GM23338 (cell line): ENCODE results near the gene BCL2A1. TPM values are rescaled to one million over a fixed set of nuclear protein-coding genes. Genes with fewer than 3 reads are reported as not detected.

Experiments
- ATAC-seq: fragments of 200-7000 bp; cut with Tn5 transposase; 3 replicates; pipeline ENCODE4 v1.9.1; 2020
- DNase-seq: peaks from one replicate; pipeline ENCODE4 v3.0.0-alpha.2; 2015; ENCODE audit warnings: low spot score
- H2AFZ ChIP-seq: fragments of 200-600 bp; sonication (generic); 2 replicates; pipeline ENCODE4 v1.8.0; 2016; ENCODE audit warnings: antibody characterized with exemption, mild to moderate bottlenecking, moderate library complexity
- H3F3A ChIP-seq: fragments of 200-600 bp; sonication (generic); replicated peaks from 2 replicates; pipeline ENCODE4 v1.8.0; 2017; ENCODE audit warnings: antibody characterized with exemption, mixed run types, low read depth
- H3K27ac ChIP-seq: fragments of 200-600 bp; sonication (generic); 2 replicates; pipeline ENCODE4 v1.6.1; 2016; ENCODE audit warnings: low read depth
- H3K27me3 ChIP-seq: fragments of 200-600 bp; sonication (generic); 2 replicates; pipeline ENCODE4 v1.8.0; 2016; ENCODE audit warnings: mild to moderate bottlenecking, mixed run types, moderate library complexity; ENCODE audit not compliant: insufficient read depth
- H3K36me3 ChIP-seq: fragments of 200-600 bp; sonication (generic); 2 replicates; pipeline ENCODE4 v1.8.0; 2016; ENCODE audit warnings: mild to moderate bottlenecking; ENCODE audit not compliant: insufficient read depth
- H3K4me1 ChIP-seq: fragments of 200-600 bp; sonication (generic); 2 replicates; pipeline ENCODE4 v1.8.0; 2016; ENCODE audit warnings: mild to moderate bottlenecking, moderate library complexity; ENCODE audit not compliant: insufficient read depth
- H3K4me2 ChIP-seq: fragments of 200-600 bp; sonication (generic); 2 replicates; pipeline ENCODE4 v1.7.1; 2017; ENCODE audit warnings: mixed run types
- H3K4me3 ChIP-seq: fragments of 200-600 bp; sonication (generic); 2 replicates; pipeline ENCODE4 v1.6.1; 2016; ENCODE audit warnings: mixed run types
- H3K79me2 ChIP-seq: fragments of 200-600 bp; sonication (generic); replicated peaks from 2 replicates; pipeline ENCODE4 v1.8.0; 2017; ENCODE audit warnings: mild to moderate bottlenecking; ENCODE audit not compliant: insufficient read depth
- H3K9me2 ChIP-seq: fragments of 200-600 bp; sonication (generic); 2 replicates; pipeline ENCODE4 v1.8.0; 2017; ENCODE audit not compliant: insufficient read depth
- H4K20me1 ChIP-seq: fragments of 200-600 bp; sonication (generic); replicated peaks from 2 replicates; pipeline ENCODE4 v1.8.0; 2017; ENCODE audit warnings: mild to moderate bottlenecking; ENCODE audit not compliant: insufficient read depth
- H3K27ac Mint-ChIP-seq: 2 replicates; pipeline ENCODE4 v1.8.0; 2020; ENCODE audit warnings: inconsistent platforms, mild to moderate bottlenecking, moderate library complexity, mixed read lengths
- H3K27me3 Mint-ChIP-seq: 3 replicates; pipeline ENCODE4 v1.8.0; 2022; ENCODE audit warnings: low read depth, mild to moderate bottlenecking, moderate library complexity, mixed read lengths, inconsistent platforms; ENCODE audit not compliant: insufficient read depth, poor library complexity
- H3K36me3 Mint-ChIP-seq: 3 replicates; pipeline ENCODE4 v1.8.0; 2021; ENCODE audit warnings: low read depth, mild to moderate bottlenecking, inconsistent platforms, moderate library complexity, mixed read lengths
- H3K4me1 Mint-ChIP-seq: 3 replicates; pipeline ENCODE4 v1.8.0; 2020; ENCODE audit warnings: mild to moderate bottlenecking, inconsistent platforms, mixed read lengths
- H3K4me3 Mint-ChIP-seq: 3 replicates; pipeline ENCODE4 v1.8.0; 2021; ENCODE audit warnings: moderate library complexity, mild to moderate bottlenecking, inconsistent platforms, mixed read lengths
- H3K9me3 Mint-ChIP-seq: 3 replicates; pipeline ENCODE4 v1.8.0; 2020; ENCODE audit warnings: moderate library complexity, mild to moderate bottlenecking, inconsistent platforms, mixed read lengths
- CREB1 ChIP-seq: fragments of 250-450 bp; sonication (Bioruptor Pico); IDR thresholded peaks from 2 replicates; pipeline ENCODE4 v1.5.0; 2020; ENCODE audit warnings: low read depth, mild to moderate bottlenecking, moderate library complexity
- CTCF ChIP-seq, 2 experiments: fragments of 200-600 bp in 1 of 2; sonication (generic) in 1 of 2; conservative IDR thresholded peaks; 2 replicates each; pipeline versions ENCODE4 v1.5.1 to v1.6.1; 2016 to 2017; ENCODE audit warnings: antibody characterized with exemption in 2 of 2, low read depth in 2 of 2, mild to moderate bottlenecking in 2 of 2, moderate library complexity in 1 of 2
- ETS1 ChIP-seq: IDR thresholded peaks from 2 replicates; pipeline ENCODE4 v1.6.1; 2016; ENCODE audit warnings: antibody characterized with exemption
- EZH2 ChIP-seq: fragments of 200-600 bp; sonication (generic); IDR thresholded peaks from one replicate; pipeline ENCODE4 v1.8.0; 2017; ENCODE audit warnings: antibody characterized with exemption, mild to moderate bottlenecking, low read depth; ENCODE audit not compliant: unreplicated experiment
- NANOG ChIP-seq: IDR thresholded peaks from 2 replicates; pipeline ENCODE4 v1.6.1; 2016; ENCODE audit warnings: antibody characterized with exemption, borderline replicate concordance
- POLR2AphosphoS5 ChIP-seq: IDR thresholded peaks from 2 replicates; pipeline ENCODE4 v1.6.1; 2016; ENCODE audit warnings: antibody characterized with exemption, low read depth
- STAT1 ChIP-seq: IDR thresholded peaks from one replicate; pipeline ENCODE4 v1.6.1; 2016; ENCODE audit warnings: antibody characterized with exemption; ENCODE audit not compliant: unreplicated experiment
- ZNF114 ChIP-seq: fragments of 250-450 bp; sonication (Bioruptor Pico); IDR thresholded peaks from 2 replicates; pipeline ENCODE4 v1.5.0; 2020; ENCODE audit warnings: mild to moderate bottlenecking, moderate library complexity
- ZNF462 ChIP-seq: fragments of 250-450 bp; sonication (Bioruptor Pico); IDR thresholded peaks from 2 replicates; pipeline ENCODE4 v1.5.0; 2020; ENCODE audit warnings: mild to moderate bottlenecking, moderate library complexity
- polyA plus RNA-seq: library from polyadenylated mRNA; unstranded; fragments of >200 nt; fragmentation: Nextera tagmentation; extraction: Ambion mirVana; gene quantifications from 2 replicates; pipeline ENCODE4 v1.2.1, GENCODE V29; 2016
- total RNA-seq: library from RNA; depleted of rRNA; stranded (reverse); fragments of >200 nt; shearing (Covaris generic); gene quantifications from 2 replicates; pipeline ENCODE4 v1.2.3, GENCODE V29; 2014

Gene BCL2A1
- total and polyA plus RNA-seq, 2 experiments from 2014 or later = not detected

- no peak for TF ChIP-seq ZNF462 (CRISPR knock-in tag)
Measured at GRCh38 chr15:79990280-79990996, 19.4 kb upstream of the BCL2A1 start (continued).

GRCh38 chr15:79989682-79990081, 18.7 kb upstream of the BCL2A1 start:
- Histone ChIP-seq H3K36me3 (no peaks in the 10 kb centered on the region), H3K4me2 (no peak overlapping the region), H3K9me2 (no peaks in the 10 kb centered on the region), H3K4me3 (no peak overlapping the region), H3F3A (no peaks in the 10 kb centered on the region), H3K4me1 (no peaks in the 10 kb centered on the region), H4K20me1 (no peaks in the 10 kb centered on the region), H3K27ac (no peak overlapping the region), H3K27me3 (no peaks in the 10 kb centered on the region), H3K79me2 (no peaks in the 10 kb centered on the region), H2AFZ (0 out of 2 replicates have a peak overlapping the region, but pooled peaks have one; percentile 28)
- DNase-seq = no peak
- ATAC-seq = no peak
- H3K27ac Mint-ChIP-seq = no peak overlapping the region
- H3K27me3 Mint-ChIP-seq = peaks cover 3% of the 10 kb centered on the region
- H3K4me3 Mint-ChIP-seq = no peak overlapping the region
- no peaks in the 10 kb centered on the region for H3K4me1 Mint-ChIP-seq
- no peaks in the 10 kb centered on the region; the same call in 2 of the 3 replicates for H3K9me3 Mint-ChIP-seq
- no peaks in the 10 kb centered on the region for H3K36me3 Mint-ChIP-seq
- TF ChIP-seq NANOG (no peak), ZNF114 (CRISPR knock-in tag) (no peak), ETS1 (no peak), STAT1 (no peak), EZH2 (no peak), CREB1 (CRISPR knock-in tag) (no peak), POLR2AphosphoS5 (no peak), CTCF (conservative IDR thresholded peaks at IDR 0.05; ENCODE audit: low read depth in 2 of 2) (no peak)
